Thyroid gland (tissue), 4 donors: ENCODE measurements around the gene ABCB8.

ENCODE experiments used
- CTCF ChIP-seq, 6 experiments: fragments of 200-600 bp in 3 of 6; fragments of 450-650 bp in 3 of 6; sonication (generic) in 3 of 6; IDR thresholded peaks; one replicate each; pipeline ENCODE4 v1.5.1; 2016 to 2019; ENCODE audit warnings: antibody characterized with exemption in 6 of 6, mild to moderate bottlenecking in 2 of 6, inconsistent platforms in 1 of 6, moderate library complexity in 1 of 6
- POLR2A ChIP-seq, 2 donors: fragments of 450-650 bp; IDR thresholded peaks; one replicate each; pipeline ENCODE4 v1.6.1; 2017; ENCODE audit warnings: antibody characterized with exemption in 2 of 2, mild to moderate bottlenecking in 2 of 2, moderate library complexity in 1 of 2

- TF ChIP-seq CTCF (IDR thresholded peaks at IDR 0.05) (no peak), POLR2A (IDR thresholded peaks at IDR 0.05) (no peak)
These were observed 22.7 kb upstream of the ABCB8 start for GRCh38 chr7:151005566-151005965.
